ENCODE results near the gene OS9. TPM values are rescaled to one million over a fixed set of nuclear protein-coding genes. Genes with fewer than 3 reads are reported as not detected.

OS9 gene
- total RNA-seq, 1 donor from 2014 or later, result 233 TPM

DNA sequence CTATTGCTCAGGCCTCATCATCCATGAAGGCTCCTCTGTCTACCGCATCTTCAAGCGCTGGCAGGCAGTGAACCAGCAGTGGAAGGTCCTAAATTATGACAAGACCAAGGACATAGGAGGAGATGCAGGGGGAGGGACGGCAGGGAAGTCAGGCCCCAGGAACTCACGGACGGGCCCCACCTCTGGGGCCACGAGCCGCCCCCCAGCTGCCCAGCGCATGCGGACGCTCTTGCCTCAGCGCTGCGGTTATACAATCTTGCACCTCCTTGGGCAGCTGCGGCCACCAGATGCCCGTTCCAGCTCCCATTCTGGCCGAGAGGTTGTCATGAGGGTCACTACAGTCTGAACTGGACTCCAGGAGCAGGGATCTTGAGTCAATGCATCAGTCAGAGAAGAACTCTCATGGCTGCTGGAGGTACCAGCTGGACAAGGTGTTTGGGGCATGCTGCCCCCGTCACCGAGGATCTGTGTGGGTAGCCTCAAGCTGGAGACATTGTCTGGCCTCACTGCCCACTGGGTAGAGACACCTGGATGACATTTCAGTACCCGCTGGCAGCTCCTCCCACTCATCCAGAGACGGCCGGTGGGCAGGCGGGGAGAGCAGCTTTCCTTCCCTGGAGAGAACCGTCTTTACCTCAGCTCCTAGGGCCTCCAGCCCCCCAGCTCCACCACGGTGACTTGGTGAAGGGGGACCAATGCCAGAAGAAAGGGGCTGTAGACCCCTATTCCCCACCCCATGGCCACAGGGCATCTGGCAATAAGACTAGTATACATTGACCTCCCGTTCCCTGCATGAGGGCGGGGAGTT, 64.8 kb downstream of the OS9 start:
- no peak for DNase-seq (ENCODE audit: low spot score in 2 of 2)
- no peak overlapping the region for H3K27ac ChIP-seq
- TF ChIP-seq, protein P1, sequence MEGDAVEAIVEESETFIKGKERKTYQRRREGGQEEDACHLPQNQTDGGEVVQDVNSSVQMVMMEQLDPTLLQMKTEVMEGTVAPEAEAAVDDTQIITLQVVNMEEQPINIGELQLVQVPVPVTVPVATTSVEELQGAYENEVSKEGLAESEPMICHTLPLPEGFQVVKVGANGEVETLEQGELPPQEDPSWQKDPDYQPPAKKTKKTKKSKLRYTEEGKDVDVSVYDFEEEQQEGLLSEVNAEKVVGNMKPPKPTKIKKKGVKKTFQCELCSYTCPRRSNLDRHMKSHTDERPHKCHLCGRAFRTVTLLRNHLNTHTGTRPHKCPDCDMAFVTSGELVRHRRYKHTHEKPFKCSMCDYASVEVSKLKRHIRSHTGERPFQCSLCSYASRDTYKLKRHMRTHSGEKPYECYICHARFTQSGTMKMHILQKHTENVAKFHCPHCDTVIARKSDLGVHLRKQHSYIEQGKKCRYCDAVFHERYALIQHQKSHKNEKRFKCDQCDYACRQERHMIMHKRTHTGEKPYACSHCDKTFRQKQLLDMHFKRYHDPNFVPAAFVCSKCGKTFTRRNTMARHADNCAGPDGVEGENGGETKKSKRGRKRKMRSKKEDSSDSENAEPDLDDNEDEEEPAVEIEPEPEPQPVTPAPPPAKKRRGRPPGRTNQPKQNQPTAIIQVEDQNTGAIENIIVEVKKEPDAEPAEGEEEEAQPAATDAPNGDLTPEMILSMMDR (IDR thresholded peaks at IDR 0.05), result no peak
- peaks cover 7 to 14% of the 10 kb centered on the region in 2 donors for H3K36me3 ChIP-seq
- no peaks in the 10 kb centered on the region for H3K9me3 ChIP-seq
- intact Hi-C loops (cut with DNase I), result no loop called here
- H3K4me1 ChIP-seq, result peaks cover 2 to 12% of the 10 kb centered on the region in 2 donors
- H3K4me3 ChIP-seq, result no peak overlapping the region
- H3K27me3 ChIP-seq, result no peaks in the 10 kb centered on the region

- Histone ChIP-seq H3K9me3 (no peaks in the 10 kb centered on the region), H3K36me3 (peaks cover 7 to 14% of the 10 kb centered on the region in 2 donors), H3K4me1 (peaks cover 2 to 8% of the 10 kb centered on the region in 2 donors), H3K4me3 (no peak overlapping the region), H3K27me3 (no peaks in the 10 kb centered on the region), H3K27ac (no peak overlapping the region)
- no peak for DNase-seq (ENCODE audit: low spot score in 2 of 2)
- intact Hi-C loops (cut with DNase I), result no loop called here
- TF ChIP-seq, protein P1 (IDR thresholded peaks at IDR 0.05), result peak in 1 of 3 experiments; percentile 23
Measured at GRCh38 chr12:57759360-57759980, 65.5 kb downstream of the OS9 start.

DNA sequence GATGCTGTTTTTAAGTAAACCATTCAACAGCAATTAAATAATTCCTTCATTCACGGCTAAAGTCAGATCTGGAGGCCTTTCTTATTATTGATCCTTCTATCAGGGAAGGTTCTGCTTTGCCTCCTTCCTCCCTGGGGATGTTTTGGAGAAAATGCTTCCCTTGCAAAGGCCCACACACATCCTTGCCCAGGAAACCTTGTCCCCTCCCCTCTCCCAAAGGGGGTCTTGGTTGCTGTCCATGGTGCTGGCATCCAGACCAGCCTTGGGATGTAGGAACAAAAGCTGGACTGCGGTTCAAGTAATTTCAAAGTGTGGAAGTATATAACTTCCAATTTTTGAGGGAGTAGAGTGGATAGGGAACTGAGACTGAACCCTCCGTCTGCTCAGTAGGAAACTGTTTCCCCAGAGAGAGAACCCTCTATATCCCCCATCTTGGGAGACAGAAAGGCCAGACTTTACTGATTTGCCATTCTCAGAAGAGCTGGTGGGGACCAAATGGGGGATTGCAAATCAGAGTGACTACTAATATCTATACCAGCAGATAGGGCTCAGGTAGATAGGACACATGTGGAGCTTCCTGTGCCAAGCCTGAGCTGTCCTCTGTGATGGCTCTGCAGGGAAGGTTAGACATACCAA, 66.5 kb downstream of the OS9 start:
- no peaks in the 10 kb centered on the region for H3K27me3 ChIP-seq
- no peaks in the 10 kb centered on the region for H3K9me3 ChIP-seq
- H3K27ac ChIP-seq, result no peak overlapping the region
- peaks cover 2 to 14% of the 10 kb centered on the region in 2 donors for H3K4me1 ChIP-seq
- no peak for DNase-seq (ENCODE audit: low spot score in 2 of 2)
- intact Hi-C loops (cut with DNase I), result no loop called here
- TF ChIP-seq, protein P1 (IDR thresholded peaks at IDR 0.05), result no peak
- H3K36me3 ChIP-seq, result peaks cover 7 to 14% of the 10 kb centered on the region in 2 donors
- H3K4me3 ChIP-seq, result no peak overlapping the region

DNA sequence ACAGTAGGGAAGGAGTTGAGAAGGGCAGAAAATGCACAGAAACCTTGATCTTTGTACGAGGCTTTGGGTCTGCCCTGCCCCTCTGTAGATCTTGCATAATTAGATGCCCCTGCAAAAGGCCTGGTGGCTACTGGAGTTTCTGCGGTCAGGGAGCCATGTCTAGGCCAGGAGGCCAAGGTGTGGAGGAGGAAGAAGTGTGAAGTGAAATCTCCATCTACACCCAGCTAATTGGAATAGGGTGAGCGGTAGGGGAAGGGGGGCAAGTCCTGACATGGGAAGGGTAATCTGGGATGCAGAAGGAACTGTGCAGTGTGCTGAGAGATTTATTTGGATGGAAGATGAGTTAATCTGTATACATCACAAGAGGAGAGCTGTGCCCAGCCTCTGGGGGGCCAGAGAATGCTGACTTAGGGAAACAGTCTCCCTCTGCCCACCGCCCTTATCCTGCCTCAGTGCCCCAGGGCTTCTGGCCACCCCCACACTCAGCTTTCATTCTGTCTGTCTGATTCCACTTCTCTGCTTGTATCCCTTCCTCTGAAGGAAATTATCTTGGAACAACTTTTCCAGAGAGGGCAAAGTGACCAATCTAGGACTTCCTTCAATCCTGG, 67.6 kb downstream of the OS9 start:
- DNase-seq (ENCODE audit: low spot score in 2 of 2), result no peak
- TF ChIP-seq, protein P1 (IDR thresholded peaks at IDR 0.05), result no peak
- Histone ChIP-seq H3K27ac (no peak overlapping the region), H3K4me3 (no peak overlapping the region), H3K4me1 (peaks cover 0 to 20% of the 10 kb centered on the region in 2 donors), H3K9me3 (no peaks in the 10 kb centered on the region), H3K36me3 (peaks cover 7 to 14% of the 10 kb centered on the region in 2 donors), H3K27me3 (no peaks in the 10 kb centered on the region)
- intact Hi-C loops (cut with DNase I), result no loop called here

DNA sequence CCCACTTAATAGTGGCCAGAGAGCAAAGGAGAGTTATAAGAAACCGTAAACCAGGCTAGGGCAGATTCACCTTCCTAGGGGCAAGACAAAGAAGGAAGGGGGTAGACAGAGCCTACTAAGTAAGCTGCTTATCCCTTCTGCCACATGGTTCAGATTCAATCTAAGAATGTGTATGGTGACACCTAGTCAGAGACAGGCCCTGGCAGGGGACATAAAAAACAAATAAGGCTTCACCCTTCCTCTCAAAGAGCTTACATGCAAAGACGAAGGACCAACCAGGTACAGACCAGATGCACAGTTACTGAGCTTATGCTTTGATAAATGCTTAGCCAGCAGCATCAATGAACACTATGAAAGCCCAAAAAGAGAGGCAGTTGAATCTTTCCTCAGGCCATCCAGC, 68.5 kb downstream of the OS9 start:
- peaks cover 0 to 23% of the 10 kb centered on the region in 2 donors for H3K4me1 ChIP-seq
- intact Hi-C loops (cut with DNase I), result no loop called here
- peaks cover 7 to 14% of the 10 kb centered on the region in 2 donors for H3K36me3 ChIP-seq
- H3K27ac ChIP-seq, result no peak overlapping the region
- H3K4me3 ChIP-seq, result no peak overlapping the region
- no peaks in the 10 kb centered on the region for H3K9me3 ChIP-seq
- no peak for DNase-seq (ENCODE audit: low spot score in 2 of 2)
- TF ChIP-seq, protein P1 (IDR thresholded peaks at IDR 0.05), result no peak
- no peaks in the 10 kb centered on the region for H3K27me3 ChIP-seq

Measured in ascending aorta (tissue), 2 donors.